ENCODE data around the gene RPP14. TPM values are rescaled to one million over a fixed set of nuclear protein-coding genes. Genes with fewer than 3 reads are reported as not detected.
"Not testable (repeated sequence)": the region's sequence is repeated elsewhere in the genome, so short reads cannot be mapped to it uniquely, and the experiment has no call there.

RPP14 gene
- 12.2 and 14.6 TPM in 2 replicates for total RNA-seq (2014; rRNA removed; shearing (Covaris generic))

GRCh38 chr3:58305882-58306711 is at the start of gene RPP14, which contains the start of gene HTD2:
Gene RPP14 (plus strand): TSS chr3:58306245. CDS start chr3:58310330, 4,085 bp downstream.
Gene HTD2 (plus strand): TSS chr3:58306520. CDS start chr3:58317614, 11,094 bp downstream.
- peak; percentile 91 for DNase-seq (ENCODE audit: low read depth)

DNA sequence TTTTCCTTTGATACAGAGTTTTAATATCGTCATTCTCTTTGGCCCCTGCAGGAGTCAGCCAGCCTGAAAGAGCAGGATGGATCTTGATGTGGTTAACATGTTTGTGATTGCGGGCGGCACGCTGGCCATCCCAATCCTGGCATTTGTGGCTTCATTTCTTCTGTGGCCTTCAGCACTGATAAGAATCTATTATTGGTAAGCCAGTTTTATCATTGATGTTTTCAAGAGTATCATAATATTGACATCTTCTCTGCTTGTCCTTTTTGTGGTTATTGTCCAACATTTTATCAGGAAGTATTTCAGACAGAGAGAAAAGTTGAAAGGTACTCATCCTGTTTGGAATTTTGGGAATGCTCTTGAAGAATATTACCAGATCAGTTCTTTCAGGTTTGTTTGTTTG is 49.5 kb upstream of the RPP14 start:
- DNase-seq (ENCODE audit: low read depth) = no peak

DNA sequence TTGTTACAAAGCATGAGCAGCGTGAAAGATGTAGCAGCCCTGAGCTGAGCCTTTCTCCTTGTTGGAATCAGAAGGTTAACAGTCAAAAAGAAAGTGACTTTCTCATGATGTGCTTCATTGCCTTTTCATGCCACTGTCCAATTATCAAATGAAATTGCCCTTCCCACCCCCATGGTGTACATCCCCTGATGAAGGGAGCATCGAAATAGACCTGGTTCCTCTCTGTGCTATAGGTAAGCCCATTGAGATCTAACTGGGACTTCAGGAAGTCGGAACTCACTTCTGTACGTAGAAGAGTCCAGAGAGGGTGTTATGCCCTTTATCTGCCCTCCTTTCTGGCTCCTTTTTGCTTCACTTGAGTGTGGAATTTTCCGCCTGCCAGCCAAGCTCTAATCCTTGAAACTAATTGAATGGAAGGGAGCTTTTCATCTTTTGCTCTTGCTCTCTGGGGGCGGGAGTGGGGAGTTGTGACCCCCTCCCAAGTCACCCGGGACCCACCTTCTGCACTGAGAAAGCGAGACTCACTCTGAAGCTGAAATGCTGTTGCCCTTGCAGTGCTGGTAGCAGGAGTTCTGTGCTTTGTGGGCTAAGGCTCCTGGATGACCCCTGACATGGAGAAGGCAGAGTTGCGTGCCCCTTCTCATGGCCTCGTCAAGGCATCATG is 47.5 kb upstream of the RPP14 start:
- no peak for DNase-seq (ENCODE audit: low read depth)

- peak; percentile 91 for DNase-seq (ENCODE audit: low read depth)
Observed at GRCh38 chr3:58260261-58260731, 45.7 kb upstream of the RPP14 start.

- DNase-seq (ENCODE audit: low read depth) = peak; percentile 76
Observed at GRCh38 chr3:58260733-58261132, 45.3 kb upstream of the RPP14 start.

GRCh38 chr3:58261954-58262666 is 43.9 kb upstream of the RPP14 start:
- no peak for DNase-seq (ENCODE audit: low read depth)

GRCh38 chr3:58266577-58266976 is 39.5 kb upstream of the RPP14 start:
- no peak for DNase-seq (ENCODE audit: low read depth)

DNA sequence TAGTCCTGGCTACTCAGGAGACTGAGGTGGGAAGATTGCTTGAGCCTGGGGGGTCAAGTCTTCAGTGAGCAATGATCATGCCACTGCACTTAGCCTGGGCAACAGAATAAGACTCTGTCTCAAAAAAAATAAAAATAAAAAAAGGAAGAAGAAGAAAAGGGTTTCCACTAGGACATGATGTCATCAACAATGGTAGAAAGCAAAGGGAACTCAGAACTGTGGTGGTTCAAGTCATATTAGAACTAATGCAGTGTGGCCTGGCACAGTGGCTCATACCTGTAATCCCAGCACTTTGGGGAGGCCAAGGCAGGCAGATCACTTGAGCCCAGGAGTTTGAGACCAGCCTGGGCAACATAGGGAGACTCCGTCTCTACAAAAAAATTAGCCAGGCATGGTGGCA is 38.5 kb upstream of the RPP14 start:
- DNase-seq (ENCODE audit: low read depth) = not testable (repeated sequence)

DNA sequence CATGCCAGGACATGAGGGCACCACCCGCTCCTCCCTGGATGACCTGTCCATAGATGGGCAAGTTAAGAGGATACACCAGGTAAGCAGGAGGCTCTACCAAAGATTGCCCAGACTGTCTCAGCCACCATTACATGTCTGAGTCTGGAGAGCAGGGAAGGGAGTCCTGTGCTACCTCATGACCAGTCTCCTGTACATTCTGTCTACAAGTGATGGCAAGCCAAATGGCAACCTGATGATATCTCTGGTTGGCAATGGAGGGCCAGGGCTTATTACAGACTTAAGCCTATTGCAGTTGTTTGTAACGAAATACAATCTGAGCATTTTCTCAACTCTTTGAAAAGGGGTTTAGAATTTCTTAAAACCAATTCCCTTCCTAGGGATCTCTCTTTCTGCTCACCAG is 36.7 kb upstream of the RPP14 start:
- DNase-seq (ENCODE audit: low read depth) = no peak

GRCh38 chr3:58270485-58270884 is 35.6 kb upstream of the RPP14 start:
- DNase-seq (ENCODE audit: low read depth) = no peak

- peak; percentile 88 for DNase-seq (ENCODE audit: low read depth)
Observed at GRCh38 chr3:58271901-58272501, 34.0 kb upstream of the RPP14 start.

- DNase-seq (ENCODE audit: low read depth) = peak; percentile 20
Observed at GRCh38 chr3:58272891-58273290, 33.2 kb upstream of the RPP14 start.

- not testable (repeated sequence) for DNase-seq (ENCODE audit: low read depth)
Observed at GRCh38 chr3:58273362-58273761, 32.7 kb upstream of the RPP14 start.

DNA sequence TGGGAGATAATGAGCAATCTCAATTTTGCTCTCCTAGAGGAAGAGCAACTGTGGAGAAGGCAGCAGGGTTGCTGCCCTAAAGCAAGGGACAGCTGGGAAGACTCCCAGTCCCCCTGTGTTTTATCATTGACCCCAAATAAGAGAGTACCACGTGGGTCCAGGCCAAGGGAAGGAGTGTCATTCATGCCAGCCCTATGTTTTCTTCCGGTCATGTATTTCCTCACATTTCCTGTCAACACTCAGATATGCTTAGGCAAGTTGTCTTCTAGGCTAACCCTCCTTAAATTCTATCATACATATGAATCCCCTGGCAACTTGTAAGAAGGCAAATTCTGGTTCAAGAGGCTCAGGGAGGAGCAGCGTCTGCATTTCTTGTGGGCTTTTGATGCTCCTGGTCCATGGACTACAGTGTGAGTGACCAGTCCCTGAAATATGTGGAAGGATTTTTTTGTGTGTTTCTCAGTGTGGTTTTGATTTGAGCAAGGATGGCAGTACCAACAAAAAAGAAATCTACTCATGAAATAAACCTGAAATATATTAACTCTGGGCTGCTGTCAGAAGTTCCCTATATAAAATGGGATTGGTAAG is 31.9 kb upstream of the RPP14 start:
- DNase-seq (ENCODE audit: low read depth) = no peak

DNA sequence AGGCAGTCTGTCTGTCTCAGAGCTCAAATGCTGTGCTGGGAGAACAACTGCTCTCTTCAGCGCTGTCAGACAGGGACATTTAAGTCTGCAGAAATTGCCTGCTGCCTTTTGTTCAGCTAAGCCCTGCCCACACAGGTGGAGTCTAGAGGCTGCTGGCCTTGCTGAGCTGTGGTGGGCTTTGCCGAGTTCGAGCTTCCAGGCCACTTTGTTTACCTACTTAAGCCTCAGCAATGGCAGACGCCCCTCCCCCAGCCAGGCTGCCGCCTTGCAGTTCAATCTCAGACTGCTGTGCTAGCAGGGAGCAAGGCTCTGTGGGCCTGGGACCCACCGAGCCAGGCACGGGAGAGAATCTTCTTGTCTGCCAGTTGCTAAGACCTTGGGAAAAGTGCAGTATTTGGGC is 25.0 kb upstream of the RPP14 start:
- no peak for DNase-seq (ENCODE audit: low read depth)

GRCh38 chr3:58285334-58285733 is 20.7 kb upstream of the RPP14 start:
- DNase-seq (ENCODE audit: low read depth) = no peak

DNA sequence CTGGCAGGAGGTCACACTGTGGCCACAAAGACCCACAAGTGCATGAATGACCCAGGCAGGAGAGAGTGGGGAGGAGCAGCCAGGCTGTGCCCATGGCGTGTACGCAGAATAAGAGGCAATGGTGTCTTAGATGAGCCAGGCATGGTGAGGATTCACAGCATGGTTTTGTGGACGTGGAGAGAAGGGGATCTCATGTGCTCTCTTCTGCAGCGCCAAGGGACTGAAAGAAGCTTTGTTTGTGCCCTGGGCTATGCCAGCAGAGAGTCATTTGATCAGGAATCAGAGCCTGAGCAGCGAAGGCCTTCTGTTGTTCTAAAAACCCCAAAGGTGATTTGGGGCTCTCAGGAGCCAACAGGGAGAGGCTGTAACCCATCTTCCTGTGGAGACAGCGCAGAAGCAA is 18.7 kb upstream of the RPP14 start:
- no peak for DNase-seq (ENCODE audit: low read depth)

GRCh38 chr3:58288011-58288728 is 17.9 kb upstream of the RPP14 start:
- no peak for DNase-seq (ENCODE audit: low read depth)

DNA sequence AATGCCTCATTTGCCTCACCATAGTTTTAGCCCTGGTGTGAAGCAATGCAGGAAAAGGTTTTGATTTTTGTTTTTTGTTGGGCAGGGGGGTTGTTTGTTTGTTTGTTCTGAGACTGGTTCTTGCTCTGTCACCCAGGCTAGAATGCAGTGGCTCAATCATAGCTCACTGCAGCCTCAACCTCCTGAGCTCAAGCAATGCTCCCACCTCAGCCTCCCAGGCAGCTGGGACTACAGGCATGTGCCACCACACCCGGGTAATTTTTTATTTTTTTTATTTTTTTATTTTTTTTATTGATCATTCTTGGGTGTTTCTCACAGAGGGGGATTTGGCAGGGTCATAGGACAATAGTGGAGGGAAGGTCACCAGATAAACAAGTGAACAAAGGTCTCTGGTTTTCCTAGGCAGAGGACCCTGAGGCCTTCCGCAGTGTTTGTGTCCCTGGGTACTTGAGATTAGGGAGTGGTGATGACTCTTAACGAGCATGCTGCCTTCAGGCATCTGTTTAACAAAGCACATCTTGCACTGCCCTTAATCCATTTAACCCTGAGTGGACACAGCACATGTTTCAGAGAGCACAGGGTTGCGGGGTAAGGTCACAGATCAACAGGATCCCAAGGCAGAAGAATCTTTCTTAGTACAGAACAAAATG is 17.0 kb upstream of the RPP14 start:
- DNase-seq (ENCODE audit: low read depth) = not testable (repeated sequence)

GRCh38 chr3:58290446-58290845 is 15.6 kb upstream of the RPP14 start:
- not testable (repeated sequence) for DNase-seq (ENCODE audit: low read depth)

Data from M059J (cell line).